ENCODE measurements around the gene PPM1F.

- TF ChIP-seq PATZ1 (CRISPR knock-in tag; IDR thresholded peaks at IDR 0.05; ENCODE audit: borderline replicate concordance) (no peak), ISL1 (CRISPR knock-in tag; IDR thresholded peaks at IDR 0.05) (no peak), ARNTL (CRISPR knock-in tag; IDR thresholded peaks at IDR 0.05; ENCODE audit: borderline replicate concordance, low read depth) (no peak), OSR1 (CRISPR knock-in tag; IDR thresholded peaks at IDR 0.05) (no peak), ZNF8 (CRISPR knock-in tag; IDR thresholded peaks at IDR 0.05) (no peak), CREB5 (CRISPR knock-in tag; IDR thresholded peaks at IDR 0.05; ENCODE audit: low read depth) (no peak), POU6F1 (CRISPR knock-in tag; IDR thresholded peaks at IDR 0.05; ENCODE audit: borderline replicate concordance, low read depth) (no peak), ESRRG (CRISPR knock-in tag; IDR thresholded peaks at IDR 0.05) (no peak)
Observed at GRCh38 chr22:21949948-21950347, 2.7 kb downstream of the PPM1F start.

All from SK-N-SH treated with all-trans-retinoic acid at 6 μM for 48 hours (cell line).